K562 (cell line): Measurements from ENCODE around the gene CAPS. TPM values are rescaled to one million over a fixed set of nuclear protein-coding genes. Genes with fewer than 3 reads are reported as not detected.

Experiments used
- CBX1 ChIP-seq: sonication (generic); IDR thresholded peaks from 2 replicates; pipeline ENCODE4 v1.6.1; 2016; ENCODE audit warnings: antibody characterized with exemption, low read depth, mild to moderate bottlenecking
- LCOR ChIP-seq: sonication (generic); formaldehyde crosslinking; IDR thresholded peaks from 2 replicates; pipeline ENCODE4 v1.8.0; 2022; ENCODE audit warnings: mild to moderate bottlenecking, missing genetic modification reagents
- NFXL1 ChIP-seq: fragments of 450-650 bp; formaldehyde crosslinking; IDR thresholded peaks from 2 replicates; pipeline ENCODE4 v1.4.0; 2021; ENCODE audit warnings: mild to moderate bottlenecking
- NONO ChIP-seq, 2 experiments: fragments of 200-400 bp in 1 of 2; fragments of 450-650 bp in 1 of 2; formaldehyde crosslinking in 1 of 2; IDR thresholded peaks; 2 replicates each; pipeline ENCODE4 v1.6.1; 2017; ENCODE audit warnings: low read depth in 2 of 2, mild to moderate bottlenecking in 2 of 2, moderate library complexity in 2 of 2, low read length in 1 of 2
- SRF ChIP-seq, 2 experiments: fragments of 250-450, 450-650 bp in 1 of 2; sonication (Bioruptor Pico) in 1 of 2; sonication (generic) in 1 of 2; formaldehyde crosslinking; IDR thresholded peaks; 2 replicates each; pipeline versions ENCODE4 v1.5.0 to v1.5.1; 2020 to 2022; ENCODE audit warnings: mild to moderate bottlenecking in 1 of 2, missing genetic modification reagents in 1 of 2
- SRSF7 ChIP-seq: fragments of 200-400 bp; formaldehyde crosslinking; optimal IDR thresholded peaks from 2 replicates; pipeline ENCODE3; 2017; ENCODE audit warnings: mild to moderate bottlenecking, low read depth, low read length
- polyA plus RNA-seq, 8 experiments: library from polyadenylated mRNA; depleted of rRNA in 4 of 8; stranded (reverse) in 5 of 8; unstranded in 3 of 8; fragments of >200 nt; fragmentation: Nextera tagmentation in 2 of 8; fragmentation: Illumina TruSeq in 1 of 8; extraction: Ambion mirVana in 2 of 8; extraction: Trizol in 1 of 8; gene quantifications; 2 replicates each; pipeline versions ENCODE4 v1.2.1 to v1.2.3, GENCODE V29; 2011 to 2014; ENCODE audit warnings: inconsistent platforms in 1 of 8, missing spikeins in 1 of 8
- total RNA-seq, 7 experiments: library from RNA; depleted of rRNA in 6 of 7; stranded (reverse); fragments of >200 nt in 6 of 7; fragmentation: Illumina TruSeq in 2 of 7; extraction: Trizol in 2 of 7; gene quantifications; 2 replicates each; pipeline versions ENCODE4 v1.2.1 to v1.2.3, GENCODE V29; 2011 to 2021; ENCODE audit warnings: low replicate concordance in 1 of 7
- TF ChIP-seq, protein P1 (sequence below): sonication (generic); formaldehyde crosslinking; IDR thresholded peaks from 2 replicates; pipeline ENCODE4 v1.8.1; 2023; ENCODE audit warnings: mild to moderate bottlenecking, missing genetic modification reagents
- TF ChIP-seq, protein P2 (sequence below), 2 experiments: fragments of 450-650 bp in 1 of 2; sonication (generic) in 1 of 2; formaldehyde crosslinking in 1 of 2; IDR thresholded peaks; 2 replicates each; pipeline versions ENCODE4 v1.7.1 to v1.9.0; 2016 to 2022; ENCODE audit warnings: inconsistent platforms in 1 of 2, mild to moderate bottlenecking in 1 of 2, missing genetic modification reagents in 1 of 2
- TF ChIP-seq, protein P3 (sequence below): sonication (generic); formaldehyde crosslinking; IDR thresholded peaks from 2 replicates; pipeline ENCODE4 v1.5.0; 2020; ENCODE audit warnings: missing genetic modification reagents
- TF ChIP-seq, protein P4 (sequence below), 2 experiments: fragments of 450-650 bp; IDR thresholded peaks; 2 replicates each; pipeline ENCODE4 v1.6.1; 2018; ENCODE audit warnings: mild to moderate bottlenecking in 2 of 2, low read depth in 1 of 2; ENCODE audit not compliant: partially characterized antibody in 2 of 2

The CAPS gene
- total and polyA plus RNA-seq, 9 of the 15 experiments (the other 6 are each of a cell fraction or from before 2014, with no cell fraction given): 0.15 to 4.0 (median 0.91) TPM

DNA sequence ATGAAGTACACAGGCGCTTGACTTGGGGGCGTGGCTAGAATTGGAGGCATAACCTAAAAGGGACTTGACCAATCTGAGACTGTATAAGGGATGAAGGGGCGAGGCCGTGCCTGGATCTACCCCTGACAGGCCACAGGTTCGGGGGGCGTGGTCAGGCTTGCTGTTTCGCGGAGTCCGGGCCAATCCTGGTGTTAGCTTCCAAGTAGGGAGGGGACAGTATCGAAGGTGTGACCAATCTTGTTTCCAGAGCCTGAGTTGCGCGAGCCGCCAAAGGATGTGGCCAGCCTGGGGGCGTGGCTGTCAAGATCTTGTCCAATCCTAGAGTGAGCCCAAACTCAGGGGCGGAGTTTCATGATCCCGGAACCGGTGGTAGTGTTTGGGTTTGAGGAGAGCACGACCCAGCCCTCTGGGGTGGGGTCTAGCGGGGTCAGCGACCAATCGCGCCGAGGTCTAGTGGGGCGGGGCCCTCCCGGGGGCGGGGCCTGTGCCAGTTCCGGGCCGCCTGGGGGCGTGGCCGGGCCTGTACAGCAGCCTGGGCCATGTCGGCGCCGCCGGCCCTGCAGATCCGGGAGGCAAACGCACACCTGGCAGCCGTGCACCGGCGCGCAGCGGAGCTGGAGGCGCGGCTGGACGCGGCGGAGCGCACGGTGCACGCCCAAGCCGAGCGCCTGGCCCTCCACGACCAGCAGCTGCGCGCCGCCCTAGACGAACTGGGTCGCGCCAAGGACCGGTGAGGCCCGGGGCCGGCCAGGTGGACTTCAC lies 9.5 kb upstream of the CAPS start, which contains the start of gene VMAC (continued):
- TF ChIP-seq, protein P1, sequence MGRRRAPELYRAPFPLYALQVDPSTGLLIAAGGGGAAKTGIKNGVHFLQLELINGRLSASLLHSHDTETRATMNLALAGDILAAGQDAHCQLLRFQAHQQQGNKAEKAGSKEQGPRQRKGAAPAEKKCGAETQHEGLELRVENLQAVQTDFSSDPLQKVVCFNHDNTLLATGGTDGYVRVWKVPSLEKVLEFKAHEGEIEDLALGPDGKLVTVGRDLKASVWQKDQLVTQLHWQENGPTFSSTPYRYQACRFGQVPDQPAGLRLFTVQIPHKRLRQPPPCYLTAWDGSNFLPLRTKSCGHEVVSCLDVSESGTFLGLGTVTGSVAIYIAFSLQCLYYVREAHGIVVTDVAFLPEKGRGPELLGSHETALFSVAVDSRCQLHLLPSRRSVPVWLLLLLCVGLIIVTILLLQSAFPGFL (CRISPR knock-in tag): no peak
- TF ChIP-seq SRF (CRISPR knock-in tag; IDR thresholded peaks at IDR 0.05) (peak in 1 of 2 experiments; percentile 88; a peak in 1 of 4 replicates), NONO (IDR thresholded peaks at IDR 0.05; ENCODE audit: low read depth in 2 of 2, low read length in 1 of 2) (0 out of 4 replicates have a peak, but pooled peaks have one; percentile 38 to 64), NFXL1 (CRISPR knock-in tag) (no peak), CBX1 (0 out of 2 replicates have a peak, but pooled peaks have one; percentile 36), SRSF7 (no peak), LCOR (CRISPR knock-in tag) (peak; percentile 86)
- TF ChIP-seq, protein P2, sequence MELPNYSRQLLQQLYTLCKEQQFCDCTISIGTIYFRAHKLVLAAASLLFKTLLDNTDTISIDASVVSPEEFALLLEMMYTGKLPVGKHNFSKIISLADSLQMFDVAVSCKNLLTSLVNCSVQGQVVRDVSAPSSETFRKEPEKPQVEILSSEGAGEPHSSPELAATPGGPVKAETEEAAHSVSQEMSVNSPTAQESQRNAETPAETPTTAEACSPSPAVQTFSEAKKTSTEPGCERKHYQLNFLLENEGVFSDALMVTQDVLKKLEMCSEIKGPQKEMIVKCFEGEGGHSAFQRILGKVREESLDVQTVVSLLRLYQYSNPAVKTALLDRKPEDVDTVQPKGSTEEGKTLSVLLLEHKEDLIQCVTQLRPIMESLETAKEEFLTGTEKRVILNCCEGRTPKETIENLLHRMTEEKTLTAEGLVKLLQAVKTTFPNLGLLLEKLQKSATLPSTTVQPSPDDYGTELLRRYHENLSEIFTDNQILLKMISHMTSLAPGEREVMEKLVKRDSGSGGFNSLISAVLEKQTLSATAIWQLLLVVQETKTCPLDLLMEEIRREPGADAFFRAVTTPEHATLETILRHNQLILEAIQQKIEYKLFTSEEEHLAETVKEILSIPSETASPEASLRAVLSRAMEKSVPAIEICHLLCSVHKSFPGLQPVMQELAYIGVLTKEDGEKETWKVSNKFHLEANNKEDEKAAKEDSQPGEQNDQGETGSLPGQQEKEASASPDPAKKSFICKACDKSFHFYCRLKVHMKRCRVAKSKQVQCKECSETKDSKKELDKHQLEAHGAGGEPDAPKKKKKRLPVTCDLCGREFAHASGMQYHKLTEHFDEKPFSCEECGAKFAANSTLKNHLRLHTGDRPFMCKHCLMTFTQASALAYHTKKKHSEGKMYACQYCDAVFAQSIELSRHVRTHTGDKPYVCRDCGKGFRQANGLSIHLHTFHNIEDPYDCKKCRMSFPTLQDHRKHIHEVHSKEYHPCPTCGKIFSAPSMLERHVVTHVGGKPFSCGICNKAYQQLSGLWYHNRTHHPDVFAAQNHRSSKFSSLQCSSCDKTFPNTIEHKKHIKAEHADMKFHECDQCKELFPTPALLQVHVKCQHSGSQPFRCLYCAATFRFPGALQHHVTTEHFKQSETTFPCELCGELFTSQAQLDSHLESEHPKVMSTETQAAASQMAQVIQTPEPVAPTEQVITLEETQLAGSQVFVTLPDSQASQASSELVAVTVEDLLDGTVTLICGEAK (IDR thresholded peaks at IDR 0.05): no peak
- TF ChIP-seq, protein P2 (CRISPR knock-in tag; IDR thresholded peaks at IDR 0.05): 0 out of 2 replicates have a peak, but pooled peaks have one; percentile 30
- TF ChIP-seq, protein P3, sequence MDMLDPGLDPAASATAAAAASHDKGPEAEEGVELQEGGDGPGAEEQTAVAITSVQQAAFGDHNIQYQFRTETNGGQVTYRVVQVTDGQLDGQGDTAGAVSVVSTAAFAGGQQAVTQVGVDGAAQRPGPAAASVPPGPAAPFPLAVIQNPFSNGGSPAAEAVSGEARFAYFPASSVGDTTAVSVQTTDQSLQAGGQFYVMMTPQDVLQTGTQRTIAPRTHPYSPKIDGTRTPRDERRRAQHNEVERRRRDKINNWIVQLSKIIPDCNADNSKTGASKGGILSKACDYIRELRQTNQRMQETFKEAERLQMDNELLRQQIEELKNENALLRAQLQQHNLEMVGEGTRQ (CRISPR knock-in tag): 0 out of 2 replicates have a peak, but pooled peaks have one; percentile 1
- TF ChIP-seq, protein P4, sequence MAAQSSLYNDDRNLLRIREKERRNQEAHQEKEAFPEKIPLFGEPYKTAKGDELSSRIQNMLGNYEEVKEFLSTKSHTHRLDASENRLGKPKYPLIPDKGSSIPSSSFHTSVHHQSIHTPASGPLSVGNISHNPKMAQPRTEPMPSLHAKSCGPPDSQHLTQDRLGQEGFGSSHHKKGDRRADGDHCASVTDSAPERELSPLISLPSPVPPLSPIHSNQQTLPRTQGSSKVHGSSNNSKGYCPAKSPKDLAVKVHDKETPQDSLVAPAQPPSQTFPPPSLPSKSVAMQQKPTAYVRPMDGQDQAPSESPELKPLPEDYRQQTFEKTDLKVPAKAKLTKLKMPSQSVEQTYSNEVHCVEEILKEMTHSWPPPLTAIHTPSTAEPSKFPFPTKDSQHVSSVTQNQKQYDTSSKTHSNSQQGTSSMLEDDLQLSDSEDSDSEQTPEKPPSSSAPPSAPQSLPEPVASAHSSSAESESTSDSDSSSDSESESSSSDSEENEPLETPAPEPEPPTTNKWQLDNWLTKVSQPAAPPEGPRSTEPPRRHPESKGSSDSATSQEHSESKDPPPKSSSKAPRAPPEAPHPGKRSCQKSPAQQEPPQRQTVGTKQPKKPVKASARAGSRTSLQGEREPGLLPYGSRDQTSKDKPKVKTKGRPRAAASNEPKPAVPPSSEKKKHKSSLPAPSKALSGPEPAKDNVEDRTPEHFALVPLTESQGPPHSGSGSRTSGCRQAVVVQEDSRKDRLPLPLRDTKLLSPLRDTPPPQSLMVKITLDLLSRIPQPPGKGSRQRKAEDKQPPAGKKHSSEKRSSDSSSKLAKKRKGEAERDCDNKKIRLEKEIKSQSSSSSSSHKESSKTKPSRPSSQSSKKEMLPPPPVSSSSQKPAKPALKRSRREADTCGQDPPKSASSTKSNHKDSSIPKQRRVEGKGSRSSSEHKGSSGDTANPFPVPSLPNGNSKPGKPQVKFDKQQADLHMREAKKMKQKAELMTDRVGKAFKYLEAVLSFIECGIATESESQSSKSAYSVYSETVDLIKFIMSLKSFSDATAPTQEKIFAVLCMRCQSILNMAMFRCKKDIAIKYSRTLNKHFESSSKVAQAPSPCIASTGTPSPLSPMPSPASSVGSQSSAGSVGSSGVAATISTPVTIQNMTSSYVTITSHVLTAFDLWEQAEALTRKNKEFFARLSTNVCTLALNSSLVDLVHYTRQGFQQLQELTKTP (IDR thresholded peaks at IDR 0.05; ENCODE audit: low read depth in 1 of 2, partially characterized antibody in 2 of 2): no peak
